ENCODE results near the gene TMCC2.

Gene TMCC2

GRCh38 chr1:205301842-205302588 lies 74.3 kb downstream of the TMCC2 start:
- DNase-seq (ENCODE audit: low spot score) (peak; percentile 60), FAIRE-seq (no peak)

GRCh38 chr1:205303247-205303888 lies 75.6 kb downstream of the TMCC2 start:
- FAIRE-seq (no peak), DNase-seq (ENCODE audit: low spot score) (no peak)

- no peak for FAIRE-seq
- DNase-seq (ENCODE audit: low spot score), result no peak
These were observed 76.4 kb downstream of the TMCC2 start for GRCh38 chr1:205304046-205304694.

DNA sequence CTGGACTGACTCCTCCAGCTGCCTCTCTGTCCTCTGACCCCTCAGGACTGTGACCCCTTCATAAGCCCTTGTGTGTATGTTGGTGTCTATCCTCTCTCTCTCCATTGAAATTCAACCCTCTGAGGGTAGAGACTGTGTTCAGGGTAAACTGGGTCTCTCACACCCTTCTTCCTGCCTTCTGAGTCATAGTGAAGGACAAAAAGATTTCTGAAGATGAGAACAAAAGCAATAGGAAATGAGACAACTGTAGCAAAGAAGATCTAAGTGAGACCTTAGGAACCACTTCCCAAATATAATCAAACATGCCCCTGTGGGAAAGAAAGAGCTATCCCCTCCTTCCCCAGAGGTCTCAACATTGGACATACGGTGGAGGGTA lies 76.9 kb downstream of the TMCC2 start:
- FAIRE-seq (no peak), DNase-seq (ENCODE audit: low spot score) (no peak)

GRCh38 chr1:205306929-205307566 lies 79.3 kb downstream of the TMCC2 start:
- FAIRE-seq (no peak), DNase-seq (ENCODE audit: low spot score) (no peak)

DNA sequence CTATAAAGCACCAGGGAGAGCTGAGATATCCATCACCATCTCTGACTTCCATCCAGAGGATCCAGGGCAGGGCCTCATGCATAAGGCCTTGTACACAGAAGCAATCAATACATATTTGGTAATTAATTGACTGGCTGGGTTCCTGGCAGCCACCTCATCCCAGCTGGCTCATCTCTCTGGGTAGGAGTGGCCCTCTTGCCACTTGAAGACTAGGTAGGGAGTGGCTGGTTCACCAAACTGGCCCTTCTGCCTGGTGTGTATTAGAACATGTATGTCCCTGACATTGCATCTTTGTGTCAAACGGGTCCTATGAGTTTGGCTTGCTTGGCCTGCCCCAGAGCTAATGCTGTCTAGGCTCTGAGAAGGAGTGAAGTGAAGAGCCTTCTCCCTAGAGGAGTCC lies 82.0 kb downstream of the TMCC2 start:
- DNase-seq (ENCODE audit: low spot score) (no peak), FAIRE-seq (no peak)

- FAIRE-seq (no peak), DNase-seq (ENCODE audit: low spot score) (no peak)
These were observed 83.4 kb downstream of the TMCC2 start for GRCh38 chr1:205310976-205311704.

DNA sequence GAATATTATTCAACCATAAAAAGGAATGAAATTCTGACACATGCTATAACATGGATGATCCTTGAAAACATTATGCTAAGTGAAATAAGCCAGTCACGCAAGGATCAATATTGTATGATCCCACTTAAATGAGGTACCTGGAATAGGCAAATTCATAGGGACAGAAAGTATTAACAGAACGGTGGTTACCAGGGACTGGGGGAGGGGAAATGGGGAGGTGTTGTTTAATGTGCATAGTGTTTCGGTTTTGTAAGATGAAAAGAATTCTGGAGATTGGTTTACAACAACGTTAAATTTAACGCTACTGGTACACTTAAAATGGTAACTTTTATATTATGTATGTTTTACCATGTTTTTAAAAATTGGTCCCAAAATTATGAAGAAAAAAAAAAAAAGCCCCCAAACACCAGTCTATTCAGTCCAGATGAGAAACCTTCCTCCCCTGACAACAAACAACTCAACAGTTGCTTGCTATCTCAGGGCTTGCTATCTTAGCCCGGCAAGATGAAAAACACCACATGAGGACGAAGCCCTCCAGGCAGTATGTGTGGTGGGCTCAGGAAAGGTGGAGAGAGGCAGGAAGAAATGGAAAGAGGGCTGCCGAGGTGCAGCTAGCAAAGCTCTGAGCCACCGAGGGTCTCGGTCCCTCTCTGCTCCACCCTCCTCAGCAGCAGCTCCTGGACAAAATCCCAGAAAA lies 85.3 kb downstream of the TMCC2 start:
- DNase-seq (ENCODE audit: low spot score) (no peak), FAIRE-seq (no peak)

GRCh38 chr1:205313563-205314308 lies 86.0 kb downstream of the TMCC2 start:
- DNase-seq (ENCODE audit: low spot score), result no peak
- no peak for FAIRE-seq

GRCh38 chr1:205315008-205315618 lies 87.4 kb downstream of the TMCC2 start:
- DNase-seq (ENCODE audit: low spot score) (no peak), FAIRE-seq (no peak)

- FAIRE-seq (no peak), DNase-seq (ENCODE audit: low spot score) (peak; percentile 30)
These were observed 88.4 kb downstream of the TMCC2 start for GRCh38 chr1:205316161-205316566.

DNA sequence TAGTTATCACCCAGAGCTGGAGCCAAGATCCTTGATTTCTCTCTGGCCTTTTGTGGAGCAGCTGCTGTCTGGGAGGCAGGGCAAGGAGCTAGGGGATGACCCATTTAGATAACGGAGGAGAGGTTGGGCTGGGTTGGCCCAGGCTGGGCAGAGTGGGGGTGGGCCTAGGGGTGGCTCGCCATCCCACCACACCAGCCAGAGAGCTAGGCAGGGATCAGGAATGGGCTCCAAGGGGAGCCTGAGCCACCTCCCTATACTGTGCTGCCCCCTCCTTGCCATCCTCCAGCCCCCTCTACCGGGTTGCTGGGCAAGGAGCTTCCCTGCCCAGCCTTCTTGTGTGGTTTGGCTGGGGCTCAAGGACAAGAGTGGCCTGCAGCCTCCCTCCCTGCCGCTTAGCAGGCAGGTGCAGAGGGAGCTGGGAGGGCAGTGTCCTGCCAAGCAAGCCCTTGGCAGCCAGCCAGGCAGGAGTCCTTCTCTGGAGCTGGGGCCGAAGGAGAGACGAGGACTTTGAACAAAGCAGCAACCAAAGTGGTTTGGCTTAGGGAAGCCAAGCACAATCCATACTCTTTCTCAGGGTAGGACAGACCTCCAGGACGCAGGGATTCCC lies 89.7 kb downstream of the TMCC2 start:
- FAIRE-seq, result peak; percentile 57

DNA sequence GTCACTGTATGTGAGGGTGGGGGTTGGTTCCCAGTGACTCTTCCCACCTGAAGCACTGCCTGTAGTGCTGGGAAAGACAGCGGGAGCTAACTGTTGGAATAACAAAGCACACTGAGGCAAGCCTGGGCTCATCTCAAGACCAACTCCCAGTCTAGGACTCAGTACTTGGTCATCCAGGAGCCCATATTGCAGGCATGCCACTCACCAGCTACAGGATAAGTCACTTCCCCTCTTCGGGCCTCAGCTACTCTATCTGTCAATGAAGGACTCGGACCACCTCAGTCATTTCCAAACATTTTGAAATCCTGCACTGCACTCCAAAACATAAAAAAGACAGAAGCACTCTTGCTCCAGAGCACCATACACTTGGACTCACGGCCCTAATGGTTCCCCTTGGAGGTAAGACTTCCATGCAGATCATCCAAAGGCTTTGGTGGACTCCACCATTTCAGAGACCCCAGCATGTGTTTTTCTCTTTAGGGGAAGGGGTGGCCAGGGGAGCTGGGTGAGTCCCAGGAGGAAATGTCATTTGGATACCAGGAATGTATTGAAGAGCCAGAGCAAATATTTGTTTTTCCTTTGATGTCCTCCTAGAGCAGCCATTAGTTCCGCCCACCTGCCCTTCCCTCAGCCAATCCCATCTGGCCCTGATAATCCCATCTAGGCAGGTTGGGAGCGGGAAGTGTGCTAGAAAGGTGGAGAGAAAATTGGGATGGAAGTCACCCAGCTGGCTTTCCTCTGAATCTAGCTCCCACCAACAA lies 90.7 kb downstream of the TMCC2 start:
- DNase-seq (ENCODE audit: low spot score), result no peak
- no peak for FAIRE-seq

More for the DNA sequence above, 89.7 kb downstream of the TMCC2 start:
- DNase-seq (ENCODE audit: low spot score), result peak; percentile 71

GRCh38 chr1:205319081-205320018 lies 91.6 kb downstream of the TMCC2 start:
- peak; percentile 60 for DNase-seq (ENCODE audit: low spot score)
- peak; percentile 5 for FAIRE-seq

DNA sequence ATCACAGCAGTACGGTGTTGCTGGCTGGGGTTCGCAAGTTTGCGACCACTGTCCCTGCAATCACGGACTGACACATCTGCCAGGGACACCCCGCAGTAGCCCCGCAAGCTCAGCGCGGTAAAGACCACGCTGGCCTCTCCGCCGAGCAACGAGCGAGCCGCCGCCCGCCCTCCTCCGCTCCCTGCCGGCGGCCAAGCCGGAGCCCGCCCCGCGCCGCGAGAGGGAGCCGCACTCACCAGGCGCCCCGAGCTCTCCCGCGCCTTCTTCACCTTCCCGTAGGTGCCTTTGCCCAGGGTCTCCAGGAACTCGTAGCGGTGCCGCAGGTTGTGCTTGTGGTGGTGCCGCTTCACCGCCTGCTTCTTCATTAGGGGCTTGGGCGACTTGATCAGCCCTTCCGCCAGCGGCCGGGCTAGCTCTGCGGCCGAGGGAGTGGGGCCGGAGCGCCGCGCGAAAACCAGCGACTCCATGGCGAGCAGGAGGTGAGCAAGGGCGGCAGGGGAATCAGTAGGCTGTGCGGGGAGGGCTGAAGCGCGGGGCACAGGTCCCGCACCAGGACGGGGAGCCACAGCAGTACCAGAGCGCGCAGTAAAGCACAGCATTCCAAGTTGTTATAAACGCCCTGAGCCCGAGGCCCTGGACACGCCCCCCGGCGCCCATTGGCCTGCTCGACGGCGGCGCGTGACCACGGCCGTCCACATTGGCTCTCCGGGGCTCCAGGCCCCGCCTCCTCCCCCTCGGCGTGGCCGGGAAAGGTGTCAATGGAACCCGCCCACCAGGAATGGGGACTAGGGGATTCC lies 93.6 kb downstream of the TMCC2 start, which contains the start of gene NUAK2:
TSS of gene NUAK2 (minus strand) at position 584 of the 797 bp plus-strand sequence. CDS start at position 467, 117 bp downstream.
- no peak for FAIRE-seq
- peak; percentile 82 for DNase-seq (ENCODE audit: low spot score)

GRCh38 chr1:205321959-205322283 lies 94.2 kb downstream of the TMCC2 start:
- DNase-seq (ENCODE audit: low spot score), result no peak
- FAIRE-seq, result no peak

All from RCC 7860 (cell line).